PC-3 (cell line): ENCODE measurements around the gene DSG2.

Experiments used
- CTCF ChIP-seq: fragments of 300-600 bp; sonication (generic); conservative IDR thresholded peaks from 2 replicates; pipeline ENCODE4 v1.5.1; 2017; ENCODE audit warnings: antibody characterized with exemption, low read depth, mild to moderate bottlenecking, low read length
- EZH2 ChIP-seq: fragments of 300-600 bp; sonication (generic); IDR thresholded peaks from one replicate; pipeline ENCODE4 v1.6.1; 2017; ENCODE audit warnings: antibody characterized with exemption, mild to moderate bottlenecking, low read length; ENCODE audit not compliant: unreplicated experiment
- EZH2phosphoT487 ChIP-seq: fragments of 300-600 bp; sonication (generic); IDR thresholded peaks from 2 replicates; pipeline ENCODE4 v1.6.1; 2018; ENCODE audit warnings: mild to moderate bottlenecking, antibody characterized with exemption, low read length, borderline replicate concordance

GRCh38 chr18:31581498-31582197, 83.7 kb downstream of the DSG2 start:
- TF ChIP-seq CTCF (no peak), EZH2phosphoT487 (no peak), EZH2 (no peak)
